GM23338 (cell line): ENCODE data around the gene HOXD1.
A peak's percentile ranks its signal among the peaks of the same experiment; 100 is the strongest.

ENCODE experiments used
- CREB1 ChIP-seq: fragments of 250-450 bp; sonication (Bioruptor Pico); IDR thresholded peaks from 2 replicates; pipeline ENCODE4 v1.5.0; 2020; ENCODE audit warnings: low read depth, mild to moderate bottlenecking, moderate library complexity
- CTCF ChIP-seq, 2 experiments: fragments of 200-600 bp in 1 of 2; sonication (generic) in 1 of 2; conservative IDR thresholded peaks; 2 replicates each; pipeline versions ENCODE4 v1.5.1 to v1.6.1; 2016 to 2017; ENCODE audit warnings: antibody characterized with exemption in 2 of 2, low read depth in 2 of 2, mild to moderate bottlenecking in 2 of 2, moderate library complexity in 1 of 2
- ETS1 ChIP-seq: IDR thresholded peaks from 2 replicates; pipeline ENCODE4 v1.6.1; 2016; ENCODE audit warnings: antibody characterized with exemption
- EZH2 ChIP-seq: fragments of 200-600 bp; sonication (generic); IDR thresholded peaks from one replicate; pipeline ENCODE4 v1.8.0; 2017; ENCODE audit warnings: antibody characterized with exemption, mild to moderate bottlenecking, low read depth; ENCODE audit not compliant: unreplicated experiment
- EZH2phosphoT487 ChIP-seq: fragments of 200-600 bp; sonication (generic); IDR thresholded peaks from one replicate; pipeline ENCODE4 v1.8.1; 2018; ENCODE audit warnings: antibody characterized with exemption; ENCODE audit not compliant: unreplicated experiment
- JUNB ChIP-seq: IDR thresholded peaks from one replicate; pipeline ENCODE4 v1.6.1; 2016; ENCODE audit warnings: antibody characterized with exemption; ENCODE audit not compliant: unreplicated experiment
- NANOG ChIP-seq: IDR thresholded peaks from 2 replicates; pipeline ENCODE4 v1.6.1; 2016; ENCODE audit warnings: antibody characterized with exemption, borderline replicate concordance
- POLR2AphosphoS5 ChIP-seq: IDR thresholded peaks from 2 replicates; pipeline ENCODE4 v1.6.1; 2016; ENCODE audit warnings: antibody characterized with exemption, low read depth
- REST ChIP-seq: IDR thresholded peaks from one replicate; pipeline ENCODE4 v1.6.1; 2018; ENCODE audit warnings: antibody characterized with exemption; ENCODE audit not compliant: unreplicated experiment
- STAT1 ChIP-seq: IDR thresholded peaks from one replicate; pipeline ENCODE4 v1.6.1; 2016; ENCODE audit warnings: antibody characterized with exemption; ENCODE audit not compliant: unreplicated experiment
- ZNF114 ChIP-seq: fragments of 250-450 bp; sonication (Bioruptor Pico); IDR thresholded peaks from 2 replicates; pipeline ENCODE4 v1.5.0; 2020; ENCODE audit warnings: mild to moderate bottlenecking, moderate library complexity
- ZNF331 ChIP-seq: fragments of 250-450 bp; sonication (Bioruptor Pico); IDR thresholded peaks from 2 replicates; pipeline ENCODE4 v1.5.0; 2020; ENCODE audit warnings: low read depth, mild to moderate bottlenecking, moderate library complexity

GRCh38 chr2:176156807-176157498, 31.5 kb upstream of the HOXD1 start, which contains the start of gene HOXD3:
- TF ChIP-seq CTCF (conservative IDR thresholded peaks at IDR 0.05; ENCODE audit: low read depth in 2 of 2), result no peak
- peak; percentile 97 for TF ChIP-seq EZH2
- no peak for TF ChIP-seq REST
- TF ChIP-seq POLR2AphosphoS5, result no peak
- TF ChIP-seq NANOG, result no peak
- no peak for TF ChIP-seq CREB1
- TF ChIP-seq EZH2phosphoT487, result no peak
- TF ChIP-seq ZNF114 (CRISPR knock-in tag), result no peak
- TF ChIP-seq ZNF331 (CRISPR knock-in tag), result no peak
- TF ChIP-seq JUNB, result no peak
- TF ChIP-seq ETS1, result no peak
- TF ChIP-seq STAT1, result no peak
